GM12892 (cell line): ENCODE data around the gene TXNL4B.

Source experiments
- POLR2A ChIP-seq: IDR thresholded peaks from 2 replicates; pipeline ENCODE4 v1.6.1; 2011; ENCODE audit warnings: low read depth, low read length, control low read depth
- POLR2AphosphoS5 ChIP-seq: IDR thresholded peaks from 2 replicates; pipeline ENCODE4 v1.6.1; 2011; ENCODE audit warnings: low read depth, low read length, control low read depth
- TAF1 ChIP-seq: IDR thresholded peaks from 2 replicates; pipeline ENCODE4 v1.6.1; 2011; ENCODE audit warnings: low read depth, mild to moderate bottlenecking, control low read depth, low read length, borderline replicate concordance

GRCh38 chr16:72139908-72140307, 46.5 kb upstream of the TXNL4B start:
- TF ChIP-seq POLR2AphosphoS5 (no peak), POLR2A (no peak), TAF1 (no peak)
